ENCODE data around the gene KIF22.
"Not testable (repeated sequence)": the region's sequence is repeated elsewhere in the genome, so short reads cannot be mapped to it uniquely, and the experiment has no call there.

The KIF22 gene

DNA sequence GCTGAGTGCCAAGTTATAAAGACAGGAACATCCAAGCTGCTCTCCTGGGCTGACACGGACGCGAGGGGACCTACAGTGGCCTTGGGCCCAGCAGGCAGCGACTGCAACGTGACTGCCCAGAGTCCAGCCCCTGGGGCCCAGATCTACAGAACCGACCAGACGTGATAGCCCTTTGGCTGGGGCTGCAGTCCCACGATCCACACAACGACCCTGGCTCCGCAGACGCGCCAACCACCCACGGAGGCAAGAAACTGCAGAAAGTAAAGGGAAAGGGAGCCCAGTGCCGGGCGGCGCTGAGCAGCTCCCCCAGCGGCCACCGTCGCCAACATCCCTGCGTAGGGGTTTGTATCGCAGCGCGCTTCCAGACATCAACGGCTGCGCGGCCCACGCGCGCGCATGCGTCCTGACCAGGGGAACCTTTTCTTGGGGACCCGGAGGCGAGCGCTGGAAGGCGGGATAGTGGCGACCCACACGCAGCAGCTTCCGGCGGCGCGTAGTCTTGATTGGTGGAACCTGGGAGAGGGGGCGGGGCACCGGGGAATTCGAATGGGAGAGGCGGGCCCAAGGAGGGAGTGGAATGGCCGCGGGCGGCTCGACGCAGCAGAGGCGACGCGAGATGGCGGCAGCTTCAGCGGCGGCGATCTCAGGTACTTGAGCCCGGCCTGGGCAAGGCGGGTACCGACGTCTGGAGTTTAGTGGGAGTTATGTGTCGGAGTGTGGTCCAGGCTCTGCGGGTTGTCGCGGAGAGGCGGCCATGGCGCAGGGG is at the start of gene KIF22:
KIF22 (plus strand) TSS at position 569 of the 766 bp plus-strand sequence; CDS start at position 578, 9 bp downstream.
- peak within 1 kb of the TSS; percentile 94 for H3K27ac Mint-ChIP-seq
- DNase-seq (ENCODE audit: low spot score): peak; percentile 100
- H3K36me3 Mint-ChIP-seq (ENCODE audit: low read depth): peaks cover 35% of the 10 kb centered on the region
- peak within 1 kb of the TSS; percentile 97 for H3K4me3 Mint-ChIP-seq
- H3K4me1 Mint-ChIP-seq (ENCODE audit: low read depth): peaks cover 40% of the 10 kb centered on the region
- no peaks in the 10 kb centered on the region for H3K9me3 Mint-ChIP-seq
- H3K27me3 Mint-ChIP-seq (ENCODE audit: low read depth): no peaks in the 10 kb centered on the region

DNA sequence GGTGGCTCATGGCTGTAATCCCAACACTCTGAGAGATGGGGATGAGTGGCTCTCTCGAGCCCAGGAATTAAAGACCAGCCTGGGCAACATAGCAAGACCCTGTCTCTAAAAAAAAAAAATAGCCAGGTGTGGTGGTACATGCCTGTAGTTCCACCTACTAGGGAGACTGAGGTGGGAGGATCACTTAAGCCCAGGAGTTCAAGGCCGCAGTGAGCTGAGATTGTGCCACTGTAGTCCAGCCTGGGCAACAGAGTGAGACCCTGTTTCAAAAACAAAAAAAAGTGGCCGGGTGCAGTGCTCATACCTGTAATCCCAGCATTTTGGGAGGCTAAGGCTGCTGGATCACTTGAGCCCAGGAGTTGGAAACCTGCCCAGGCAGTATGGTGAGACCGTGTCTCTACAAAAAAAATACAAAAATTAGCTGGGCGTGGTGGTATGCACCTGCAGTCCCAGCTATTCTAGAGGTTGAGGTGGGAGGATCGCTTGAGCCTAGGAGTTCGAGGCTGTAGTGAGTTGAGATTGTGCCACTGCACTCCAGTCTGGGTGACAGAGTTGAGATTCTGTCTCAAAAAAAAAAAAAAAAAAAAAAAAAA is 47.8 kb upstream of the KIF22 start:
- H3K36me3 Mint-ChIP-seq (ENCODE audit: low read depth): peaks cover 52% of the 10 kb centered on the region
- no peaks in the 10 kb centered on the region for H3K27me3 Mint-ChIP-seq (ENCODE audit: low read depth)
- H3K4me3 Mint-ChIP-seq: peak overlapping the region; percentile 74
- peaks cover 73% of the 10 kb centered on the region for H3K4me1 Mint-ChIP-seq (ENCODE audit: low read depth)
- H3K27ac Mint-ChIP-seq: peak overlapping the region; percentile 39
- no peaks in the 10 kb centered on the region for H3K9me3 Mint-ChIP-seq
- no peak for DNase-seq (ENCODE audit: low spot score)

DNA sequence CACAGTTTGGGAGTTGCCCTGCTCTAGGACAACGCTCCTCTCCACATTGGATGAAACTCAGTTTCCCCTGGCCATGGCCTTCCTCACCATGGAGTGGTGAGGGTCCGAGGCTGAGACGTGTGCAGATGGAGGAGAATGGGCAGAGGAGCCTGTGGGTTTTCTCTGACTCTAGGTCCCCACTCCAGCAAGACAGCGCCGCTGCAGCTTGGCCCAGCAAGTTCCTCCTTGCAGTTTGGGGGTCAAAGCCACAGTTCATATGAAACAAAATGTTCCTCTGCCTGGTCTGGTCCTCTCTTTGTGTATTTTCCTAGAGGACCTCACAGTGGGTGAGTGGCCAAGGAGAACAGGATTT is 47.1 kb upstream of the KIF22 start:
- Mint-ChIP-seq H3K4me3 (peak overlapping the region; percentile 74), H3K4me1 (ENCODE audit: low read depth) (peaks cover 69% of the 10 kb centered on the region), H3K36me3 (ENCODE audit: low read depth) (peaks cover 52% of the 10 kb centered on the region), H3K27ac (peak overlapping the region; percentile 39), H3K9me3 (no peaks in the 10 kb centered on the region), H3K27me3 (ENCODE audit: low read depth) (no peaks in the 10 kb centered on the region)
- DNase-seq (ENCODE audit: low spot score): no peak

DNA sequence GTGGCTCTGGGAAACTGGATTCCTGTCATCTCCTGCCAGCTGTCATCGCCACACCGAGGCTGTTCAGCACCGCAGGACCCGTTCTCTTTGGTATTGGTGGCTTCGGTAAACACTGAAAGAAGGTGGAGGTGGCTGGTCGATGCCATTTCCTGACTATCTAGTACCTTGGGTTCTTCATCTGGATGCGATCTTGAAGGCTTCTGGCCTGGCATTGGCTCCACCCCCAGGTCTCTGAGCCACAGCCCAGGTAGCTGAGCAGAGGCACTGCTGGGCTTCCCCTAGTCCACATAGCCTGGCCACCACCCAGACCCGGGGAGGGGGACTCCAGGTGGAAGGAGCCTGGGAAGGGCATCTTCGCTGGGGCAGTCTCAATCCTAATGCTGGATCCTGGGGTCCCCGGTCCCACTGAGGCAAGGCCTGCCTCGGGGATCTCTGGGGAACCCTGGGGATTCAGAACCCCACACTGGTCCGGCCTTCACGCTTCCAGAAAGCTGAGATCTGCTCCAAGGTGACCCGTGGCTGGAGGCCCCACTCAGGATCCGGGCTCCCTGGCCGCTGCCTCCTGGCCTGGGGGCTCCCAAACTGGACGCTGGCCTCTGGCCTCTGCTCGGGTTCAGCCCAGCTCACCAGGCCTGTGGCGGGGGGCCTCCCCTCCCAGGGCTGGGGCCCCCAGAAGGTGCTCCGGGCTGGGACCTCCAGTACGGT is 46.6 kb upstream of the KIF22 start:
- Mint-ChIP-seq H3K9me3 (no peaks in the 10 kb centered on the region), H3K36me3 (ENCODE audit: low read depth) (peaks cover 56% of the 10 kb centered on the region), H3K4me3 (peak overlapping the region; percentile 93), H3K27me3 (ENCODE audit: low read depth) (no peaks in the 10 kb centered on the region), H3K27ac (peak overlapping the region; percentile 90), H3K4me1 (ENCODE audit: low read depth) (peaks cover 68% of the 10 kb centered on the region)
- DNase-seq (ENCODE audit: low spot score): no peak

DNA sequence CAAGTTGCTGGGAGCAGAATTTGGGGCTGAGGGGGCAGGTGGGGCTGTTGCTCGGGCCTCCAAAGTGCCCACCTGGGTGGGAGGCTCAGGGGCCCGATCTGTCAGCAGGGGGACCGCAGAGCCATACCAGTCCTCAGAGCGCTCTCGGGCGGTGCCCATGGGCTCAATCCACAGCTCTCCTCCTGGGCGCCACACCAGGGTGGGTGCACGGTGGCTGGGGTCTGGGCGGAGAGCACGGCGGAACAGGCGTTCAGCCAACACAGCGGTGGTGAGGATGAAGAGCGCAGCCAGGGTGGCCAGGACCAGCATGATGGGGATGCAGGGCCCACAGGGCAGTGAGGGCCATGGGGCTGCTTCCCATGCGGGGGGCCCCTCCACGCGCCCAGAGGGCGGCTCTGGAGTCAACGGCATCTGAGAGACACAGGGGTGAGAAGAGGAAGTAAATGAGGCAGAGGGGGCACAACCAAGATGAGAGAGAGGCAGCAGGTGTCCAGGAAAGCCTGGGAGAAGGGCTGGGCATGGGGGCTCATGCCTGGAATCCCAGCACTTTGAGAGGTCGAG is 45.9 kb upstream of the KIF22 start:
- Mint-ChIP-seq H3K9me3 (no peaks in the 10 kb centered on the region), H3K36me3 (ENCODE audit: low read depth) (peaks cover 58% of the 10 kb centered on the region), H3K27ac (peak overlapping the region; percentile 90), H3K4me3 (peak overlapping the region; percentile 93), H3K27me3 (ENCODE audit: low read depth) (no peaks in the 10 kb centered on the region), H3K4me1 (ENCODE audit: low read depth) (peaks cover 65% of the 10 kb centered on the region)
- no peak for DNase-seq (ENCODE audit: low spot score)

DNA sequence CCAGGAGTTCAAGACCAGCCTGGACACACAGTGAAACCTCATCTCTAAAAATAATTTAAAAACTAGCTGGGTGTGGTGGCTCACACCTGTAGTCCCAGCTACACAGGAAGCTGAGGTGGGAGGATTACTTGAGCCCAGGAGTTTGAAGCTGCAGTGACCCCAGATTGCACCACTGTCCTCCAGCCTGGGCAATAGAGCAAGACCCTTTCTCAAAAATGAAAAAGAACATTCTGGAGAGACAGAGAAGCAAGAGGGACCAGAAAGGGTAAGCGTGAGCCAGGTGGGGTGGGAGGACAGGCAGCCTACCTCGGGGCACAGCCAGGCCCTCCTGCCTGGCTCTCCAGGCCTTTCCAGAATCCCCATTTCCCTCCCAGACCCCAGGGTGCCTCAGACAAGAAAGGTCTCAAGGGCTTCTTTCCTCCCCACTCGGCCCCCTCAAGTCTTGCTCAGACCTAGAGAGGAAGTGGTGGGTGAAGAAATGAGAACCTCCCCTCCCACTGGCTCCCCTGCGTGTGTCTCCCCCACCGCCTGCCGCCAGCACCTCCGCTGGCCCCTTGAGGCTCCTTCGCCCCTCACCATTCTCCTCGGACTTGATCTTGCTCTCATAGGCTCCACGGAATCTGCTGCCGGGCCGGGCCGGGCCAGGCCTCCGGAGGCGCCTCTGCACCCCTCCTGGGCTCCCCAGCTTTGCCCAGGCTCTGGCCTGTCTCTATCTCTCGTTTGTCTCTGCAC is 45.3 kb upstream of the KIF22 start:
- H3K27ac Mint-ChIP-seq: peak overlapping the region; percentile 90
- H3K27me3 Mint-ChIP-seq (ENCODE audit: low read depth): no peaks in the 10 kb centered on the region
- peaks cover 53% of the 10 kb centered on the region for H3K36me3 Mint-ChIP-seq (ENCODE audit: low read depth)
- H3K4me1 Mint-ChIP-seq (ENCODE audit: low read depth): peaks cover 59% of the 10 kb centered on the region
- no peaks in the 10 kb centered on the region for H3K9me3 Mint-ChIP-seq
- H3K4me3 Mint-ChIP-seq: peak overlapping the region; percentile 93
- peak; percentile 57 for DNase-seq (ENCODE audit: low spot score)

DNA sequence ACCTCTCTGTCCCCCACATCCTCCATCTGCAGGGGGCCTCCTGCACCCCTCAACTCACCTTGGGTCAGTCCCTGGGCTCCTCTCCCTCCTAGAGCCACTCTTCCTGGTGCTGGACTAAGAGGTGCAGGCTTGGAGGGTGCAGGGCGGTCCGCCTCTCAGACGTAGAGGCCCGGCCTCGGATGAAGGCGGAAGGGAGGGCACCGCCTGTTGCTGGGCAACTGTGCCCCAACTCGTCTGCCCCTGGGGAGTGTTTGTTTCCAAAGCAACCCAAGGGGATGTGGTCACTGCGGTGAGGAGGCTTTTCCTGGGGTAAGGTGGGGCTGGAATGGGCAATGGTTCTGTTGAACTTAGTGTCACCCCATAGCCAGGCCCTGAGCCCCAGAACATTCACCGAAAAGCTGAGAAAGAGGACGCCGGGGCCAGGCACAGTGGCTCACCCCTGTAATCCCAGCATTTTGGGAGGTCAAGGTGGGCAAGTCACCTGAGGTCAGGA is 44.7 kb upstream of the KIF22 start, which contains the start of gene C16orf54:
C16orf54 (minus strand) TSS at position 138 of the 493 bp plus-strand sequence. CDS start 1,039 bp downstream, outside the sequence.
- Mint-ChIP-seq H3K36me3 (ENCODE audit: low read depth) (peaks cover 48% of the 10 kb centered on the region), H3K9me3 (no peaks in the 10 kb centered on the region), H3K4me1 (ENCODE audit: low read depth) (peaks cover 54% of the 10 kb centered on the region), H3K27ac (peak within 1 kb of the TSS; percentile 90), H3K4me3 (peak within 1 kb of the TSS; percentile 93), H3K27me3 (ENCODE audit: low read depth) (no peaks in the 10 kb centered on the region)
- peak; percentile 86 for DNase-seq (ENCODE audit: low spot score)

DNA sequence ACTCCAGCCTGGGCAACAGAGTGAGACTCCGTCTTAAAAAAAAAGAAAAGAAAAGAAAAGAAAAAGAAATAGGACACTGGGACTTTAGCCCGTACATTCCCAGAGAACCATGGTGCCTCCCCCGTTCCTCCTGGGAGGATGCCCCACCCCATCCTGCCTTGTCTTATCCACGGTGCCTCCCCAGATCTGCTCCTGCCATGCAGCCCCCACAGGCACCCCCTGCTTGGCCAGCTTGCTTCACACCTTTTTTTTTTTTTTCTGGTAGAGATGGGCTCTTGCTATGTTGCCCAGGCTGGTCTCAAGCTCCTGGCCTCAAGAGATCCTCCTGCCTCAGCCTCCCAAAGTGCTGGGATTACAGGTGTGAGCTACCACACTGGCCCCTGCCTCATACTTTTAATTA is 44.0 kb upstream of the KIF22 start:
- Mint-ChIP-seq H3K4me3 (peak overlapping the region; percentile 93), H3K4me1 (ENCODE audit: low read depth) (peaks cover 48% of the 10 kb centered on the region), H3K27ac (peak overlapping the region; percentile 90), H3K36me3 (ENCODE audit: low read depth) (peaks cover 44% of the 10 kb centered on the region)
- not testable (repeated sequence) for H3K27me3 Mint-ChIP-seq (ENCODE audit: low read depth); DNase-seq (ENCODE audit: low spot score); H3K9me3 Mint-ChIP-seq

DNA sequence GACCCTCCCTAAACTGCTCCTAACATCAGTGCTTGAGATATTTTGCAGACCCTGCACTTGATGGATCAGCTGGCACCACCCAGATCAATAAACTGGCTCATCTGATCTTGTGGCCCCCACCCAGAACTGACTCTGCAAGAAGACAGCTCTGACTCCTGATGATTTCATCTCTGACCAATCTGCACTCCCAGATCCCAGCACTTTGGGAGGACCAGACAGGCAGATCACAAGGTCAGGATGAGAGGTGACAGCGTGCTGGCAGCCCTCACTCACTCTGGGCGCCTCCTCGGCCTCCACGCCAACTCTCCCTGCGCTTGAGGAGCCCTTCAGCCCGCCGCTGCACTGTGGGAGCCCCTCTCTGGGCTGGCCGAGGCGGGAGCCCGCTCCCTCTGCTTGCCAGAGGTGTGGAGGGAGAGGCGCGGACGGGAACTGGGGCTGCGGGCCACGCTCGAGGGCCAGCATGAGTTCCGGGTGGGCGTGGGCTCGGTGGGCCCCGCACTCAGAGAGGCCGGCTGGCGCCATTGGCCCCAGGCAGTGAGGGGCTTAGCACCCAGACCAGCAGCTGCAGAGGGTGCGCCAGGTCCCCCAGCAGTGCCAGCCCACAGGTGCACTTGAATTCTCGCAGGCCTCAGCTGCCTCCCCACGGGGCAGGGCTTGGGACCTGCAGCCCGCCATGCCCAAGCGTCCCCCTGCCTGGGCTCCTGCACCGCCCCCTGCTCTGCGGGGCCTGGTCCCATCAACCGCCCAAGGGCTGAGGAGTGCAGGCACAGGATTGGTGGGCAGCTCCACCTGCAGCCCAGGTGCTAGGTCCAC is 42.4 kb upstream of the KIF22 start:
- Mint-ChIP-seq H3K27me3 (ENCODE audit: low read depth) (no peaks in the 10 kb centered on the region), H3K9me3 (no peaks in the 10 kb centered on the region), H3K36me3 (ENCODE audit: low read depth) (peaks cover 29% of the 10 kb centered on the region), H3K4me1 (ENCODE audit: low read depth) (peaks cover 40% of the 10 kb centered on the region), H3K4me3 (peak overlapping the region; percentile 21), H3K27ac (peak overlapping the region; percentile 68)
- DNase-seq (ENCODE audit: low spot score): no peak

DNA sequence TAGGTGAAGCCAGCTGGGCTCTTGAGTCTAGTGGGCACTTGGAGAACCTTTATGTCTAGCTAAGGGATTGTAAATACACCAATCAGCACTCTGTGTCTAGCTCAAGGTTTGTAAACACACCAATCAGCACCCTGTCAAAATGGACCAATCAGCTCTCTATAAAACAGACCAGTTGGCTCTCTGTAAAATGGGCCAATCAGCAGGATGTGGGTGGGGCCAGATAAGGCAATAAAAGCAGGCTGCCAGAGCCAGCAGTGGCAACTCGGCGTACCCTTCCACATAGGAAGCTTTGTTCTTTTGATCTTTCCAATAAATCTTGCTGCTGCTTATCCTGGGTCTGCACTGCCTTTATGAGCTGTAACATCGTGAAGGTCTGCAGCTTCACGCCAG is 41.8 kb upstream of the KIF22 start:
- H3K9me3 Mint-ChIP-seq; H3K27me3 Mint-ChIP-seq (ENCODE audit: low read depth); DNase-seq (ENCODE audit: low spot score); H3K27ac Mint-ChIP-seq; H3K4me3 Mint-ChIP-seq: not testable (repeated sequence)
- H3K36me3 Mint-ChIP-seq (ENCODE audit: low read depth): peaks cover 23% of the 10 kb centered on the region
- H3K4me1 Mint-ChIP-seq (ENCODE audit: low read depth): peaks cover 35% of the 10 kb centered on the region

DNA sequence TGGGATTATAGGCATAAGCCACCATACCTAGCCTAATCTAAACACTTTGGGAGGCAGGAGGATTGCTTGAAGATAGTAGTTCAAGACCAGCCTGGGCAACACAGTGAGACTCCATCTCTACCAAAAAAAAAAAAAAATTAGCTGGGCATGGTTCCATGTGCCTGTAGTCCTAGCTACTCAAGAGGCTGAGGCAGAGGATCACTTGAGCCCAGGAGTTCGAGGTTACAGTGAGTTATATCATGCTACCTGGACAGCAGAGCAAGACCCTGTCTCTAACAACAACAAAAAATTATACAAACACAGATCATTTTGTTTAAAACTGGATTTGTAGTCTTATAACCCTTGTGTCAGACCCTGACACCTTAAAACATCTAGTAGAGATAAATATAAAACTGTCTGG is 37.0 kb upstream of the KIF22 start:
- H3K36me3 Mint-ChIP-seq (ENCODE audit: low read depth): peaks cover 7% of the 10 kb centered on the region

DNA sequence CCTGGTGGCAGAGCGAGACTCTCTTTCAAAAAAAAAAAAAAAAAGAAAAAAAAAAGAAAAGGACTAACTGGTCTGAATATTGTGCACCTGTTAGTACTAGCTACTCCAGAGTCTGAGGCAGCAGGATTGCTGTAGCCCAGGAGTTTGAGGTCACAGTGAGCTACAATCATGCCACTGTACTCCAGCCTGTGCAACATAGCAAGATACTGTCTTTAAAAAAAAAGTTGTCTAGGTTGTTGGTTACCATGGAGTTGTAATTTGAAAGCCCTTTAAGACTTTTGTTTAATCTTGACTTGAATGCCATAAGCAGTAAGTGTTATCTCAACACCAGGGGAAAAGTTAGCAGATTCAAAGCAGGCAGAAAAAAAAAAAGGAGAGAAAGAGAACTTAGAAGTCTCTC is 33.9 kb upstream of the KIF22 start:
- no peak overlapping the region for H3K4me3 Mint-ChIP-seq

More for the DNA sequence above, 37.0 kb upstream of the KIF22 start:
- peaks cover 15% of the 10 kb centered on the region for H3K4me1 Mint-ChIP-seq (ENCODE audit: low read depth)
- H3K27ac Mint-ChIP-seq: no peak overlapping the region
- H3K9me3 Mint-ChIP-seq: no peaks in the 10 kb centered on the region
- no peak overlapping the region for H3K4me3 Mint-ChIP-seq
- peaks cover 3% of the 10 kb centered on the region for H3K27me3 Mint-ChIP-seq (ENCODE audit: low read depth)
- DNase-seq (ENCODE audit: low spot score): no peak

DNA sequence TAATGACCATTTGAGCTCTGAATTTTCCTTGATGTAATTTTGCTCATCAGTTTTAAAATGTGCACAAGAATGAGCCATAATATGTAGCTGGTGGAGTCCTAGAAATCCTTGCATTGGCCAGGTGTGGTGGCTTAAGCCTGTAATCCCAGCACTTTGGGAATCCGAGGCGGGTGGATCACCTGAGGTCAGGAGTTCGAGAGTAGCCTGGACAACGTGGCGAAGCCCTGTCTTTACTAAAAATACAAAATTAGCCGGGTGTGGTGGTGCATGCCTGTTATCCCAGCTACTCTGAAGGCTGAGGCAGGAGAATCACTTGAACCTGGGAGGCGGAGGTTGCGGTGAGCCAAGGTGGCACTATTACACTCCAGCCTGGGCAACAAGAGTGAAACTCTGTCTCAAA is 33.5 kb upstream of the KIF22 start:
- not testable (repeated sequence) for H3K4me3 Mint-ChIP-seq; H3K9me3 Mint-ChIP-seq; DNase-seq (ENCODE audit: low spot score); H3K27me3 Mint-ChIP-seq (ENCODE audit: low read depth); H3K36me3 Mint-ChIP-seq (ENCODE audit: low read depth); H3K27ac Mint-ChIP-seq
- peaks cover 11% of the 10 kb centered on the region for H3K4me1 Mint-ChIP-seq (ENCODE audit: low read depth)

More for the DNA sequence above, 33.9 kb upstream of the KIF22 start:
- Mint-ChIP-seq H3K27ac (no peak overlapping the region), H3K9me3 (no peaks in the 10 kb centered on the region), H3K27me3 (ENCODE audit: low read depth) (peaks cover 3% of the 10 kb centered on the region), H3K36me3 (ENCODE audit: low read depth) (peaks cover 1% of the 10 kb centered on the region), H3K4me1 (ENCODE audit: low read depth) (peaks cover 11% of the 10 kb centered on the region)
- DNase-seq (ENCODE audit: low spot score): no peak
